ENCODE results near the gene CD6. TPM values are rescaled to one million over a fixed set of nuclear protein-coding genes. Genes with fewer than 3 reads are reported as not detected.

CD6 gene
- total RNA-seq, 1 experiment from 2014 or later: not detected

DNA sequence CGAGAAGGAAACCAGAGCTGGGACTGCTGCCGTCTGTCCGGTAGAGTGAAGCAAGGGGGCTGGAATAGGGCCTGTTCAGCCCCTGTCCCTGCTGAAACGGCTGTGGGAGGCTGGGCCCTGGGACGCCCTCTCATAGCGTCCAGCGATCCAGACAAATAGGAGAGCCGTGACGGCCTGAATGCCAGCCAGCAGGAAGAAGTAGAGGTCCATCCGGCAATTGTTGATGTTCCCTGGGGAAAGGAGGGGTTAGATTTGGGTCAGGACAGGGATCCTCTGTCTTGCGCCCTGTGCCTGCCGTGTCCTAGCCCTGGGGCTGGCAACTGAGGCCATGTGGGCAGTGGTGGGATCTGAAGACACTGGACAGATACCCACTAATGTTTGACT lies 34.3 kb upstream of the CD6 start:
- Histone ChIP-seq H3K23ac (ENCODE audit: insufficient read length, low read depth, low read length) (no peak overlapping the region), H3T11ph (ENCODE audit: low read length) (no peak overlapping the region), H2BK20ac (ENCODE audit: low read depth, low read length, poor library complexity, severe bottlenecking) (no peak overlapping the region), H2BK120ac (ENCODE audit: low read depth, low read length, poor library complexity, severe bottlenecking) (no peak overlapping the region), H3K79me2 (ENCODE audit: insufficient read depth, low read length) (no peaks in the 10 kb centered on the region), H2BK5ac (ENCODE audit: insufficient read length, low read length) (no peak overlapping the region), H3K4me1 (ENCODE audit: insufficient read depth, low read length) (no peaks in the 10 kb centered on the region), H3K79me1 (ENCODE audit: insufficient read depth, low read depth, low read length, poor library complexity, severe bottlenecking) (no peaks in the 10 kb centered on the region), H2AFZ (ENCODE audit: low read length) (no peak overlapping the region), H2AK5ac (ENCODE audit: insufficient read length, low read length) (no peak overlapping the region), H3K9me3 (ENCODE audit: control insufficient read depth, low read depth, low read length) (no peaks in the 10 kb centered on the region), H3K27ac (ENCODE audit: insufficient read length, low read depth, low read length) (no peak overlapping the region), H3K4ac (ENCODE audit: low read depth, low read length) (no peak overlapping the region), H2BK15ac (ENCODE audit: low read depth, low read length) (no peak overlapping the region), H3K56ac (ENCODE audit: insufficient read length, low read depth, low read length) (no peak overlapping the region), H4K5ac (ENCODE audit: insufficient read length, low read depth, low read length) (no peak overlapping the region), H4K20me1 (ENCODE audit: control insufficient read depth, insufficient read depth, insufficient read length) (no peaks in the 10 kb centered on the region), H3K18ac (ENCODE audit: insufficient read length, low read depth, low read length) (no peak overlapping the region), H4K91ac (ENCODE audit: insufficient read length, low read depth, low read length) (no peak overlapping the region), H3K27me3 (ENCODE audit: insufficient read depth, low read length) (no peaks in the 10 kb centered on the region), H3K14ac (ENCODE audit: insufficient read depth, low read length) (no peak overlapping the region), H3K9ac (ENCODE audit: extremely low read depth, insufficient read length, low read length) (no peak overlapping the region), H3K4me2 (ENCODE audit: insufficient read depth, insufficient read length, low read length) (no peak overlapping the region), H4K8ac (replicated peaks; ENCODE audit: insufficient read length, low read depth, low read length) (no peak overlapping the region), H3K23me2 (ENCODE audit: insufficient read length, low read depth, low read length, poor library complexity, severe bottlenecking) (no peaks in the 10 kb centered on the region), H2BK12ac (ENCODE audit: insufficient read length, low read depth, low read length) (no peak overlapping the region)
- no CpG with 5 or more reads among the region's 12 CpGs for WGBS (ENCODE audit: extremely low coverage, insufficient read length, low lambda C conversion rate)
- Mint-ChIP-seq H3K4me3 (no peak overlapping the region), H3K9me3 (no peaks in the 10 kb centered on the region), H3K4me1 (peaks cover 12 to 18% of the 10 kb centered on the region in 2 experiments), H3K27me3 (ENCODE audit: low read depth) (peaks cover 2% of the 10 kb centered on the region), H3K36me3 (ENCODE audit: insufficient read depth in 1 of 3, low read depth in 3 of 3) (peaks cover 4 to 29% (median 23%) of the 10 kb centered on the region in 3 experiments; a peak in 6 of 7 replicates), H3K27ac (peak overlapping the region in 1 of 3 experiments; percentile 18; a peak in 2 of 7 replicates)
- DNase-seq: no peak
- TF ChIP-seq, protein P1, sequence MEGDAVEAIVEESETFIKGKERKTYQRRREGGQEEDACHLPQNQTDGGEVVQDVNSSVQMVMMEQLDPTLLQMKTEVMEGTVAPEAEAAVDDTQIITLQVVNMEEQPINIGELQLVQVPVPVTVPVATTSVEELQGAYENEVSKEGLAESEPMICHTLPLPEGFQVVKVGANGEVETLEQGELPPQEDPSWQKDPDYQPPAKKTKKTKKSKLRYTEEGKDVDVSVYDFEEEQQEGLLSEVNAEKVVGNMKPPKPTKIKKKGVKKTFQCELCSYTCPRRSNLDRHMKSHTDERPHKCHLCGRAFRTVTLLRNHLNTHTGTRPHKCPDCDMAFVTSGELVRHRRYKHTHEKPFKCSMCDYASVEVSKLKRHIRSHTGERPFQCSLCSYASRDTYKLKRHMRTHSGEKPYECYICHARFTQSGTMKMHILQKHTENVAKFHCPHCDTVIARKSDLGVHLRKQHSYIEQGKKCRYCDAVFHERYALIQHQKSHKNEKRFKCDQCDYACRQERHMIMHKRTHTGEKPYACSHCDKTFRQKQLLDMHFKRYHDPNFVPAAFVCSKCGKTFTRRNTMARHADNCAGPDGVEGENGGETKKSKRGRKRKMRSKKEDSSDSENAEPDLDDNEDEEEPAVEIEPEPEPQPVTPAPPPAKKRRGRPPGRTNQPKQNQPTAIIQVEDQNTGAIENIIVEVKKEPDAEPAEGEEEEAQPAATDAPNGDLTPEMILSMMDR (conservative IDR thresholded peaks at IDR 0.05): no peak

All from H9 (cell line).